Nephron progenitor cell (in vitro differentiated cells): Measurements from ENCODE around the gene SEC16A.

Experiments used
- DNase-seq: peaks from one replicate; pipeline ENCODE4 v3.0.0; 2021
- H3K27ac Mint-ChIP-seq: 2 replicates; pipeline ENCODE4 v1.8.0; 2021; ENCODE audit warnings: mild to moderate bottlenecking, moderate library complexity, mixed read lengths
- H3K27me3 Mint-ChIP-seq: 2 replicates; pipeline ENCODE4 v1.8.0; 2021; ENCODE audit warnings: mild to moderate bottlenecking, low read depth, mixed read lengths; ENCODE audit not compliant: poor library complexity
- H3K36me3 Mint-ChIP-seq: 2 replicates; pipeline ENCODE4 v1.8.0; 2021; ENCODE audit warnings: low read depth, mixed read lengths
- H3K4me1 Mint-ChIP-seq: 2 replicates; pipeline ENCODE4 v1.8.0; 2021; ENCODE audit warnings: mixed read lengths
- H3K4me3 Mint-ChIP-seq: 2 replicates; pipeline ENCODE4 v1.8.0; 2021; ENCODE audit warnings: mild to moderate bottlenecking, moderate library complexity, mixed read lengths
- H3K9me3 Mint-ChIP-seq: 2 replicates; pipeline ENCODE4 v1.8.0; 2021; ENCODE audit warnings: mild to moderate bottlenecking, moderate library complexity, mixed read lengths
- CTCF ChIP-seq: fragments of 200-600 bp; sonication (generic); IDR thresholded peaks from 2 replicates; pipeline ENCODE4 v1.5.0; 2021; ENCODE audit warnings: antibody characterized with exemption

Gene SEC16A

GRCh38 chr9:136395345-136396218 lies 87.3 kb downstream of the SEC16A start:
- no peak for DNase-seq
- Mint-ChIP-seq H3K9me3 (no peaks in the 10 kb centered on the region), H3K36me3 (peaks cover 21% of the 10 kb centered on the region), H3K4me1 (peaks cover 14% of the 10 kb centered on the region), H3K27me3 (no peaks in the 10 kb centered on the region), H3K27ac (no peak overlapping the region), H3K4me3 (no peak overlapping the region)
- TF ChIP-seq CTCF, result no peak

GRCh38 chr9:136395020-136395340 lies 87.9 kb downstream of the SEC16A start:
- Mint-ChIP-seq H3K36me3 (peaks cover 26% of the 10 kb centered on the region), H3K9me3 (no peaks in the 10 kb centered on the region), H3K27ac (no peak overlapping the region), H3K27me3 (no peaks in the 10 kb centered on the region), H3K4me3 (no peak overlapping the region), H3K4me1 (peaks cover 14% of the 10 kb centered on the region)
- TF ChIP-seq CTCF, result no peak
- no peak for DNase-seq

GRCh38 chr9:136394312-136395019 lies 88.4 kb downstream of the SEC16A start:
- no peaks in the 10 kb centered on the region for H3K9me3 Mint-ChIP-seq

DNA sequence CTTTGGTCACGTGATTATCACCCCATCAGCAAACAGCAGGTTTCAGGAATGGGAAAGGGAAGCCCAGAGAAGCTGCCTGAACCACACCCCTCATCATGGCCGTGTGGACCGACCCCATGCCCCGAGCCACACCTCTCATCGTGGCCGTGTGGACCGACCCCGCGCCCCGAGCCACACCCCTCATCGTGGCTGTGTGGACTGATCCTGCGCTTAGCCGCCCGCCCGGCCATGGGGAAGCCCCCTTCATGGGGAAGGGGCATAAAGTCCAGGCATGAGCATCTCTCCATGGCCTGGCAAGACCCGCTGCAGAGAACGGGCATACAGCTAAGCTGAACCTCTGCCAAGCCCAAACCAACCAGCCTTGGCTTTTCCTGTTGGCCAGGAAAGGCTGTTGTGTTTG lies 89.3 kb downstream of the SEC16A start:
- no peak for DNase-seq
- Mint-ChIP-seq H3K27ac (no peak overlapping the region), H3K36me3 (peaks cover 39% of the 10 kb centered on the region), H3K4me1 (peaks cover 5% of the 10 kb centered on the region), H3K4me3 (no peak overlapping the region), H3K9me3 (no peaks in the 10 kb centered on the region), H3K27me3 (no peaks in the 10 kb centered on the region)
- TF ChIP-seq CTCF, result no peak

More at GRCh38 chr9:136394312-136395019, 88.4 kb downstream of the SEC16A start:
- TF ChIP-seq CTCF, result no peak
- H3K4me3 Mint-ChIP-seq, result no peak overlapping the region
- no peak overlapping the region for H3K27ac Mint-ChIP-seq
- DNase-seq, result no peak
- peaks cover 31% of the 10 kb centered on the region for H3K36me3 Mint-ChIP-seq
- H3K27me3 Mint-ChIP-seq, result no peaks in the 10 kb centered on the region
- peaks cover 14% of the 10 kb centered on the region for H3K4me1 Mint-ChIP-seq

DNA sequence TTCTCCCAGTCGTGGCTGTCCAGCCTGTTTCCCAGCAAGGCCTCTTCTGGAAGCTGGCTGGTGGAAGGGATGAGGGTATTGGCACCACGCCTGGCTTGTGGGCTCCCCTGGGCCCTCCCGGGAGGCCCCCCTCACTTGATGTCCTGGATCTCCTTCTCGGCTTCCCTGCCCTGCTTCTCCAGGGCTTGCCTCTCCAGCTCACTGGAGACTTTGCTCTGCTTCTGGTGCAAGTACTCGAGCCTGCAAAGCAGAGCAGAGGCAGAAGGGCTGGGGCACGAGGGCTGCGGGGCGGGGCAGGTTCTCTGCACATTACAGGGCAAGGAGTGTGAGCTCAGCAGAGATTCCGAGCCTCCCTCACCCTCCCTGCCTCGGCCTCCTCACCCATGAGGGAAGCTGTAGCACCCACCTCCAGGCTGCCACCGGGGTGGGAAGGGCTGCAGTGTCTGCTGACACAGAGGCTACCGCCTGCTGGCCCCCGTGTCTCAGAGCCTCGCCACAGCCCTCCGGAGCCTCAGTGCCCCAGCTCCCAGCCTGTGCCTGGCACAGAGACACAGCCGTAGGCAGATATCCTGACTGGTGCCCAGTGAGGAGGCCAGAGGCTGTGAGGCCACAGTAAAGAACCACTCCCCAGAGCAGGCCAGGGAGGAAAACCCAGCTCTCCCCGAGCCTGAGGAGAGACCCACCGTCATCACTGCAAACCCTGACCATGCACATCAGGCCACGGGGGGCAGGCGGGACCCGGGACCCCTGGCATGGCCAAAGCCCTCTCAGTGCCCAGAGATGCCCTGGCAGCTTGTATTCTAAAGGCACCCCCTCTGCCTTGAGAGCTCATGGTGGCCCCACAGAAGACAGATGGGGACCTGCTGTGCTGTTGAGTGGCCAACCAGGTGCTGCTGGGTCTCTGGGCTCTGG lies 90.0 kb downstream of the SEC16A start:
- H3K4me1 Mint-ChIP-seq, result no peaks in the 10 kb centered on the region
- peaks cover 43% of the 10 kb centered on the region for H3K36me3 Mint-ChIP-seq
- no peaks in the 10 kb centered on the region for H3K9me3 Mint-ChIP-seq
- H3K4me3 Mint-ChIP-seq, result no peak overlapping the region
- no peak for TF ChIP-seq CTCF
- no peaks in the 10 kb centered on the region for H3K27me3 Mint-ChIP-seq
- H3K27ac Mint-ChIP-seq, result no peak overlapping the region
- no peak for DNase-seq
